ENCODE data around the gene MYH9.
"Not testable (repeated sequence)": the region's sequence is repeated elsewhere in the genome, so short reads cannot be mapped to it uniquely, and the experiment has no call there.

MYH9 gene

GRCh38 chr22:36413022-36413775 lies 25.4 kb upstream of the MYH9 start:
- no peak for DNase-seq (ENCODE audit: low read depth)

- DNase-seq (ENCODE audit: low read depth): no peak
Observed at GRCh38 chr22:36411589-36412258, 24.0 kb upstream of the MYH9 start.

GRCh38 chr22:36409911-36410756 lies 22.4 kb upstream of the MYH9 start:
- peak; percentile 67 for DNase-seq (ENCODE audit: low read depth)

GRCh38 chr22:36409554-36409910 lies 21.8 kb upstream of the MYH9 start:
- not testable (repeated sequence) for DNase-seq (ENCODE audit: low read depth)

GRCh38 chr22:36409056-36409455 lies 21.3 kb upstream of the MYH9 start:
- no peak for DNase-seq (ENCODE audit: low read depth)

GRCh38 chr22:36406721-36407120 lies 19.0 kb upstream of the MYH9 start:
- DNase-seq (ENCODE audit: low read depth): no peak

GRCh38 chr22:36405671-36406538 lies 18.1 kb upstream of the MYH9 start:
- peak; percentile 32 for DNase-seq (ENCODE audit: low read depth)

GRCh38 chr22:36405221-36405661 lies 17.5 kb upstream of the MYH9 start:
- DNase-seq (ENCODE audit: low read depth): no peak

- no peak for DNase-seq (ENCODE audit: low read depth)
Observed at GRCh38 chr22:36404446-36404845, 16.7 kb upstream of the MYH9 start.

- no peak for DNase-seq (ENCODE audit: low read depth)
Observed at GRCh38 chr22:36399472-36399778, 11.7 kb upstream of the MYH9 start.

- no peak for DNase-seq (ENCODE audit: low read depth)
Observed at GRCh38 chr22:36398601-36399471, 11.1 kb upstream of the MYH9 start.

- DNase-seq (ENCODE audit: low read depth): no peak
Observed at GRCh38 chr22:36397131-36398093, 9.6 kb upstream of the MYH9 start.

- no peak for DNase-seq (ENCODE audit: low read depth)
Observed at GRCh38 chr22:36395915-36396314, 8.1 kb upstream of the MYH9 start.

- DNase-seq (ENCODE audit: low read depth): no peak
Observed at GRCh38 chr22:36395055-36395849, 7.5 kb upstream of the MYH9 start.

- DNase-seq (ENCODE audit: low read depth): no peak
Observed at GRCh38 chr22:36391638-36392037, 3.9 kb upstream of the MYH9 start.

- DNase-seq (ENCODE audit: low read depth): not testable (repeated sequence)
Observed at GRCh38 chr22:36389122-36389521, 1.4 kb upstream of the MYH9 start.

- no peak for DNase-seq (ENCODE audit: low read depth)
Observed at GRCh38 chr22:36387709-36387958, 133 bp downstream of the MYH9 start.

- DNase-seq (ENCODE audit: low read depth): no peak
Observed at GRCh38 chr22:36386900-36387708, 663 bp downstream of the MYH9 start.

All from T-helper 22 cell (primary cell).